ENCODE data around the gene LSR.
"Not testable (repeated sequence)": the region's sequence is repeated elsewhere in the genome, so short reads cannot be mapped to it uniquely, and the experiment has no call there.

The LSR gene

DNA sequence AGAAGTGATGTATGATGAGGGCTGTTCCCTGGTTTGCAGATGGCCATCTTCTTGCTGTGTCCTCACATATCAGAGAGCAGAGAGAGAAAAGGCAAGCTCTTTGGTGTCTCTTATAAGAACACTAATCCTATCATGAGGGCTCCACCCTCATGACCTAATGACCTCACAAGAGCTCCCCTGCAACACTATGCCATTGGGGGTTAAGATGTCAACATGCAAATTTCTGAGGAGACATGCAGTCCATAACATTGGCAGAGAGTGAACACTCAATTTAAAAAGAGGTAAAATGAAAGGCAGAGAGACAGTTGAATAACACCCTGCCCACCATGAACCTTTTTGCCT is 31.2 kb upstream of the LSR start:
- DNase-seq (ENCODE audit: low spot score): no peak

DNA sequence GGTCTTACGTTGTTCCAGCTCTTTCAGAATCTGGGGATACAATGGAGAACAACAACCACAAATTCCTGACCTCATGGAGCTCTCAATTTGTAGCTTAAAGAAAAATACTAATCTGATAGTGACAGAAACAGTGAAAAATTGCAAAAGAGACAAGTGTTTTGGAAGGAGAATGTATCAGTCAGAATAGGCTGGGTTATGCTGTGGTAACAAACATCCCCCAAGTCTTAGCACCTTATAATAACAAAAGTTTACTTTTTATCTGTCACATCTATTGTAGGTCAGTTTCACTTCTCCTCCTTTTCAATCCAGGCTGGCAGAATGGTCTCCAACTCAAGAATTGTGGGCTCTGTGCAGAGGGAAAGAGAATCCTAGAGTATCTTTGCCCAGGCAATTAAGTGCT is 29.8 kb upstream of the LSR start:
- no peak for DNase-seq (ENCODE audit: low spot score)

DNA sequence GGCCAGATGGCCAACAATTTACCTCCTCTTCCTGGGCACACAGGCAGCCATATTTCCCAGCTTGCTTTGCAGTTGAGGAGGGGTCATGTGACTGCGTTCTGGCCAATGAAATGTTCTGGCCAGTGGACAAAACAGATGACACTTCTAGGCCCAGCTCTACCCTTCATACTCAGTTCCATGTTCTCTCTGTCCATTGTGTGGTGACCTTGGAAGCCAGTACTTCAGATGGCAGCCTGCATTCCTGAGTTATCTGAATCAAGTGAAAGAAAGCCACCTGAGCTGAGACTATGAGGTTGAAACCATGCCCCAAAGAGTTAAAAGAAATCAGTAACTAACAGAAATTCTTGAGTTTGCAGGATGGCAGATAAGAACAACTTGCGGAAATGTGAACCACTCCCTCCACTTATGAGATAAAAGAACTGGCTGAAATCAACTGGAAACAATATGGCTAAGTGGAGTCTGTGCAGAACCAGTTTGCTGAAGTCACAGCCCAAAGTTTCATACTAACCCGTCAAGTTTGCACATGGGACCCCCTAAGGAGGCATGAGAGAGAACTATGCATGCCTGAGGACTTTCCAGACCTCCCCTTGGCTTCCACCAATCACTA is 28.4 kb upstream of the LSR start:
- no peak for DNase-seq (ENCODE audit: low spot score)

DNA sequence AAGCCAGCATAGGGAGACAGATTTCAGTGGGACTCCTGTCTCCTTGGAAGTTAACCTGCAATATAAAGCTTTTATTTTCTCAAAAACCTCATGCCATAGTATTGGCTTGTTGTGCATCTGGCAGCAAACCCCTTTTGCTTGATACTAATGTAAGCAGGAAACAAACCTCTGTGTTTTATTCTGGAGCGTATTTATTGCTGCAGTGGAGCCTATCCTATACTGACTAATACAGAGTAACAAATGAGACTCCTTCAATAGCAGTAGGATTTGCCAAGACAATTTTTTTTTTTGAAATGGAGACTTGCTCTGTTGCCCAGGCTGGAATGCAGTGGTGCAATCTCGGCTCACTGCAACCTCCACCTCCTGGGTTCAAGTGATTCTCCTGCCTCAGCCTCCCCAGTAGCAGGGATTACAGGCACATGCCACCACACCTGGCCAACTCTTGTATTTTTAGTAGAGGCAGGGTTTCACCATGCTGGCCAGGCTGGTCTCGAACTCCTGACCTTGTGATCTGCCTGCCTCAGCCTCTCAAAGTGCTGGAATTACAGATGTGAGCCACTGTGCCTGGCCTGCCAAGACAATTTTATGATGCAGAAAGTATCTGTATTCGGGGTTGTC is 27.7 kb upstream of the LSR start:
- DNase-seq (ENCODE audit: low spot score): not testable (repeated sequence)

DNA sequence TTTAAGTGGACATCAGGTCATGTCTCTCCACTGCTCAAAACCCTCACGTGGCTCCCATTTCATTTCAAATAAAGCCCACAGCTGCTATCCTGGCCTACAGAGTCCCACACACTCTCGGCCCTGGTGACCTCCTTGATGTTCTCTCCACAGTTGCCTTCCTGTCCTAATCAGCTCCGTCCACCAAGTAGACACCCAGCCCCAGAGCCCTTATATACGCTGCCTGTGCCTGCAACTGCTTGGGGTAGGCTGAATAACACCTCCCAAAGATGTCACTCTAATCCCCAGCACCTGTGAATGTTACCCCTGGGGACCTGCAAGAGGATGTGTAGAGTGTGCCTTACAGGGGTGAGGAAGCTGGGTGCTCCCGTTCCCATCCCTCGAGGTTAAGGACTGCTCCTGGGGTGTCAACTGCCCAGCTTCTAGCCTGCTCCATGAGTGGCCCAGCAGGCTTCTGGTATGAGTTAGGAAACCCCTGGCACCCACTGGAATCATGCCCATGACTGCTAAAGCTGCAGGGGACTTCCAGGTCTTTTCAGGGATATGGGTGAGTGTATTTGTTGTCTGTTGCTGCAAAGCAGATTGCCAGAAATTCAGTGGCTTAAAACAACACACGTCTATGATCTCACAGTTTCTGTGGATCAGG is 26.3 kb upstream of the LSR start:
- no peak for DNase-seq (ENCODE audit: low spot score)

DNA sequence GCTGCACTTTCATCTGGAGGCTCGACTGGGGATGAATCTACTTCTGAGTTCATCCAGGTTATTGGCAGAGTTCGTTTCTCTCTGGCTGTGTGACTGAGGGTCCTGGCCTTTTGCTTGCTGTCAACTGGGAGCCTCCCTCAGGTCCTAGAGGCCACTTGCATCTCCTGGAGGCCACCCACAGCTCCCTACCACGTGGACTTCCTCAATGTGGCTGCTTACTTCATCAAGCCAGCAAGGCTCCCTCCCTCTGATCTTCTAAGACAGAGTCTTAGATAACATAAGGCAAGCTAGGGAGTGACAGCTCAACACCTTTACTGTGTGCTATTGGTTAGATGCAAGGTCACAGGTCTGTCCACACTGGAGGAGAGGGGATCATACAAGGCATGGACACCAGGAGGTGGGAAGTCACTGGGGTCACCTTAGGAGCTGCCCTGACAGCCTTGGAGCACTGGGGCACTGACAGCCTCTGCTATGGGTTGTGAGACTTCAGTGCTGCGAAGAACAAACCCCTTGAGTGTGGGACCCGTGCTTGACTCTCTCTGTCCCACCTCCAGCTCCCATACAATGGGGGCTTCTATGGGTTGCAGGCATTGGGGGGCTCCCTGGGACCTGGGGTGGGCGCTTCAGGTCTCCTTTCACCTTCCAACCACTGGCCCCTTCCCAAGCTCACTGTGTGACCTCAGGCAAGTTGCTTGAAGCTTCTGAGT is 25.6 kb upstream of the LSR start:
- no peak for DNase-seq (ENCODE audit: low spot score)

DNA sequence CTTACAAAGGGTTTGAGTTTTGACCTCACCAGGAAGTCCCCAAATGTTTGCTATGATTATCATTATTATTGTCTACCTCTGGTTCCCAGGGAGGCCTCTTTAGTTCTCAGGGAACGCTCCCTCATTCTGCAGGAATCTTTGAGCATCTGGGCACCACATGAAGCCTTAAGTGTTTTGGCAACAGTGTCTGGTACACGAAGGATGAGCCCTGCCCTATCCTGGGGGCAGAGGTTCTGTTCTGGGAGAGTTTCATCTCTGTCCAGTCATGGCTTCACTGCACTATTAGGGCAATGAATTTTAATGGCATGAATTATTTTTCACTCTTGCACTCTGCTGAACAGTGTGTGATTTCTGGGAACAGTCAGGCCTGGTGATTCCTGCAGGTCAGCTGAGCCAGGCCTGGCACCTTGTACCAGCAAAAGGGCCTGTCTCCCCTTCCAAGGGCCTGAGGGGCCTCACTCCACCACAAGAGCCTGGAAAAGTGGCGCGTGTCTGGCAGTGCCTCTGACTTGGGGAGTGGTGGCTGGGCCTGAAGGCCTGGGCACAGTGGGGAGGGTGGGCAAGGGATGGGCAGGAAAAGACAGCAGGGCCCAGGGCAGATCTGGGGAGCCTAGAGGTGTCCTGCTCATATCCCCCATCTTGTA is 24.8 kb upstream of the LSR start:
- DNase-seq (ENCODE audit: low spot score): no peak

DNA sequence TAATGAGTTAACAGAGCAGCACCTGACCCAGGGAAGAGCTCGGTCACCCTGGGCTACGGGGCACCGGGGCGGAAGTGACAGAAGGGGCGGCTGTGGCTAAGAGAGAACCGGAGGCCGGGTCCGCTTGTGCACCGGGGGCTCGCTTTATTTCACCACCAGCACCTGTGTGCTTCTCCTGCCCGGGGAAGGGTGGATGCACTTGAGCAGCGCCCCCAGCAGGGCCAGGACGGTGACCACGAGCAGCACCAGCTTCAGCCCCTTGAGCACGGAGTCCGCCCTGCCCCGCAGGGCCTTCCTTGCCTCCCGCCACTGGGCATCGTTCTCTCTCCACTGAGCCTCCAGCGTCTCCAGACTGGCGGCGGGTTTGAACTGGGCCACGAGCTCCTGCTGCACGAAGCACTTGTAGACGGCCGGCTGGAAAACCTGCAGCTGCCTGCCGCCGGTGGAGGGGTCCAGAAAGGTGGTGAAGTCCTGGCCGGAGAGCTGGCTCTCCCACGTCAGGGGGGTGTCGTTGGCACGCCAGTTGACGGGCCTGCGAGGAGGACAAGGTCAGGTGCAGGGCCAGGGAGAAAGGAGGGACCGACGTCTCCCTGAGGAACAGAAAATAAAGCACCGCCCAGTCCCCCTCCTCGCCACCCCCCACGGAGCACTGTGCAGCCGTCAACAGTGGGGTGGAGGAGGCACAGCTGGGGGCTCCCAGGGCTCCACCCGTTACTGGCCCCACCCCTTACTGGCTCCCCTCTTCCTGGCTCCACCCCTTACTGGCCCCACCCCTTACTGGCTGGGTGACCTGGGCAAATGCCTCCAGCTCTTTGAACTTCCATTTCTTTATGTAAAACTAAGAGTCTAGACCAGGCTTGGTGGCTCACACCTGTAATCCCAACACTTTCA is 23.9 kb upstream of the LSR start:
- DNase-seq (ENCODE audit: low spot score): no peak

DNA sequence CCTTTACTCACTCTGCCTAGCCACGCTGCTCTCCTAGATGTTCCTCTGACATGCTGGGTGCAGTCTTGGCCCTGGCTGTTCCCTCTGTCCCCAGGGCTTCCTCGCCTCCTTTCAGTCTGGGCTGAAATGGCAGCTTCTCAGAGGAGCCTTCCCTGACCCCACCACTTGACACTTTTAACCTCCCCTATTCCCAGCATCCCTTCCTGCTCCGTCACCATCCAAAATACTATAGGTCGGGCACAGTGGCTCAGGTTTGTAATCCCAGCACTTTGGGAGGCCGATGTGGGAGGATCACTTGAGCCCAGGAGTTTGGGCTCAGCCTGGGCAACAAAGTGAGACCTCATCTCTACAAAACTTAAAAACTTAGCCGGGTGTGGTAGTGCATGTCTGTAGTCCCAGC is 22.9 kb upstream of the LSR start:
- no peak for DNase-seq (ENCODE audit: low spot score)

DNA sequence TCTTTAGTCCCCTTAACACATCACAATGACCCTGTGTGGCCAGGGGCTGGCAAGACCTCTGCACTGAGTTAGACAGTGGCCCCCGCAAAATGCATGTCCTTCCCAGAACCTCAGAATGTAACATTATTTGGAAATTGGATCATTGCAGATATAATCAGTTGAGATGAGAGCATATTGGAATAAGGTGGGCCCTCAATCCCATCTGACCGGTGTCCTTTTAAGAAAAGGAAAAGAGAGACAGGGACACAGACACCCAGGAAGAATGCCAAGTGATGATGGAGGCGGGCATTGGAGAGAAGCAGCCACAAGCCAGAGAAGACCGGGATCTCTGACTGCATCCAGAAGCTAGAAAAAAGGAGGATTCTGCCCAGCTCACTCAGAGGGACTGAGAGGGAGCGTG is 22.1 kb upstream of the LSR start:
- DNase-seq (ENCODE audit: low spot score): no peak

DNA sequence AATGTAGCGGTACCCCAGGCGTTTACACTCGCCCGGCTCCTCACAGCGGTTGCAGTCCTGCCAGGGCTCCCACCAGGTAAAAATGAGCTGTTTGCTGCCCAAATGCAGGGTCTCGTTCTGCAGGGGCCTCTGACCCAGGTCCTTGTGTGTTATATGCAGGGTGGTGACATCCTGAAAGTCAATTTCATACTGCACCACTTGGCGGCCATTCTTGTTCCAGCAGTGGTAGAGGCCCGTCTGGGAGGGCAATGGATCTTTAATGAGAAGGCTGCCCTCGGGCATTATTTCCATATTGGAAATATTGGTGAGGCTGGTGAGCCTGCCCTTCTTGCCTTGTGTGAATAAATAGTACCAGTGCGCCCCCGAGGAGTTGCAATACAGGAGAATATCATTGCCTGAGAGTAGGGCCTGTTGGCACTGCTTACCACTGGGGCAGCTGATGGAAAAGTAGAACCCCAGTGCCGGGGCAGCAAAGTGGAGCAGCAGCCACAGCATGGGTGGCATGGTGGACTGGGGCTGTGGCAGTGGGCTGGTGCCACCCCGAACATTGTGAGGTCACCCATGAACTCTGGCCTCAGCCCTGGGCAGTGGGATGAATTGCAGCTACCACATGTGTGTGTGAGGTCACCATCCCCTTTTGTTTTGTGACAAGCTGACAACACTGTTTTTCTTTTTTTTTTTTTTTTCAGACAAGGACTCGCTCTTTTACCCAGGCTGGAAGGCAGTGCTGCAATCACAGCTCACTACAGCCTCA is 20.4 kb upstream of the LSR start, which contains the start of gene FAM187B:
Gene FAM187B (minus strand): TSS at position 563 of the 754 bp plus-strand sequence. CDS start 59 bp downstream, at position 504.
- no peak for DNase-seq (ENCODE audit: low spot score)

DNA sequence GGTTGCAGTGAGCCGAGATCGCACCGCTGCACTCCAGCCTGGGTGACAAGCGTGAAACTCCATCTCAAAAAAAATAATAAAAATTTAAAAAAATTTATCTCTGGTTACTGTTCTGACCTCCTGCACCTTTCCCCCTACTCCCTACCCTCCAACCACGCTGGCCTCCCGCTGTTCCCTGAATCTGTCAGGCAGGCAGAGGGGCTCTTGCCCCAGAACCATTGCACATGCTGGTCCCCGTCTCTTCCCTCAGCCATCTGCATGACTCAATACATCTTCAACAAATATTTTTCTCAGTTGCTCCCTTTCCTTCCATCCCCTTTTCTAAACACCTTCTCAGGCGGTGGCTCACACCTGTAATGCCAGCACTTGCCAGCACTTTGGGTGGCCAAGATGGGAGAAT is 19.2 kb upstream of the LSR start:
- no peak for DNase-seq (ENCODE audit: low spot score)

DNA sequence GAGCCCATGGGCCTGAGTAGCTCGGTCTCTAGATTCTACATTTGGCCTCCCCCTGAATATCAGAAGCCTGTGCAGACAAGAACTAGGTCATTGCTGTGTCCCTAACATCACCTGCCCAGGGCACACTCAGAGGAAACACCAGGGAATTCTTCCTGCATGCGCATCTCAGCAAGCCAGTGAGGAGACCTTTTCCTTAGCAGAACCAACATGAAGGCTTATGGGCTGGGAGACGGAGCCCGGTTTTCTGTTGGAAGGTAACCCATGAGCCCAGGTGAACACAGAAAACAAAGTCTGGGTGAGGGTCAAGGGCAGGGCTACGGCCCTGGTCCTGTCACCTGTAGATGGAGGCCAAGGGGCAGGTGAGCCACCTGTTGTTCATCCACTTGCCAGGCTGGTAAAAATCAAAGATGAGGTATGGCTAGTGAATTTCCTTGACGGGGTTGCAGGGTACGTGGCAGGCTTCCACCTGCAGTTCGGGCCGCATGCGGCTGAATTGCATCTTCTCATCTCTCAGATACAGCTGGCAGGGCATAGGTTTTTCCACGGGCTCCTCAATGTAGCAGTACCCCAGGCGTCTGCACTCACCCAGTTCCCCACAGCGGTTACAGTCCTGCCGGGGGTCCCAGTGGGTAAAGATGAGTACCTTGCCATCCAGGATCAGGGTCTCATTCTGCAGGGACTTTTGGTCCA is 16.7 kb upstream of the LSR start:
- DNase-seq (ENCODE audit: low spot score): no peak

DNA sequence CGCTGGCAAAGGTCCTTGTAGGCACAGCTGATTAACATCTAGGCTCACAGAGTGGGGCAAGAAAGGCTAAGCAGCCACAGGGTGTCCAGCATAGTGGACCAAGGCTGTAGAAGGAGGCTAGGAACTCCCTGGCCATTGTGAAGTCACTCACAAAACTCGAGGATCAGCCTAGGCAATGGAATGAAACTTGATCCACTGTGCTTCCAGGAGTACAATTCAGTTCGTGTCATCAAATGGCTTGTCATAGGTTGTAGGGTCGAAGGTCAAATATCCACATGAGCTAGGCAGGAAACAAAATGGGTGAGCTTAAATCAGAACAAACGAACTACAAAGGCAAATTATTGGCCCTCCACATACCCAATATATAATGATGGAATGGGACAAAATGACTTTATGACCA is 15.9 kb upstream of the LSR start:
- no peak for DNase-seq (ENCODE audit: low spot score)

DNA sequence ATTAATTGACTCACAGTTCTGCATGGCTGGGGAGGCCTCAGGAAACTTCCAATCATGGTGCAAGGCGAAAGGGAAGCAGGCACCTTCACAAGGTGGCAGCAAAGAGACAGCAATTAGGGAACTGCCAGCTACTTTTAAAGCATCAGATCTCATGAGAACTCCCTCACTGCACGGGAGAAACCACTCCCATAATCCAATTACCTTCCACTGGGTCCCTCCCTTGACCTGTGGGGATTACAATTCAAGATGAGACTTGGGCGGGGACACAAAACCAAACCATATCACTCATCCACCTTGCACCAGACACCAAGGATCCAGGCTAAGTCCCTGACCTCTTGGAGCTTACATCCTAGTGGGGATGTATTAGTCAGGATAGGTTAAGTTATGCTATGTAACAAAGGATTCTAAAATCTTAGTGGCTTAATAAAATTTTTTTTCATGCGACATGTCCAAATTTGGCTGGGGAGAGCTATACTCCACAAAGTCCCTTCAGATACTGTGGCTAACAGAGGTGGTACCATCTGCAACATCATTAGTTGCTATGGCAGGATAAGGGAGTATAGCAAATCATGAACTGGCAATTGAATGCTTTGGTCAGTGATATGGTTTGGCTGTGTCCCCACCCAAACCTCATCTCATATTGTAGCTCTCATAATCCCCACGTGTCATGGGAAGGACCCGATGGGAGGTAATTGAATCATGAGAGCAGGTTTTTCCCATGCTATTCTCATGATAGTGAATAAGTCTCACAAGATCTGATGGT is 12.0 kb upstream of the LSR start:
- DNase-seq (ENCODE audit: low spot score): no peak

DNA sequence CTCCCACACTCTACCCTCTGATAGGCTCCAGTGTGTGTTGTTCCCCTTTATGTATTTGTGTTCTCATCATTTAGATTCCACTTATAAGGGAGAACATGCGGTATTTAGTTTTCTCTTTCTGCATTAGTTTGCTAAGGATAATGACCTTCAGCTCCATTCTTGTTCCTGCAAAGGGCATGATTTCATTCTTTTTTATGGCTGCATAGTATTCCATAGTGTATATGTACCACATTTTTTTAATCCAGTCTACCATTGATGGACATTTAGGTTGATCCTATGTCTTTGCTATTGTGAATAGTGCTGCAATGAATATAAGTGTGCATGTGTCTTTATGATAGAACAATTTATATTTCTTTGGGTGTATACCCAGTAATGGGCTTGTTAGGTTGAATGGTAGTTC is 9.2 kb upstream of the LSR start:
- DNase-seq (ENCODE audit: low spot score): not testable (repeated sequence)

DNA sequence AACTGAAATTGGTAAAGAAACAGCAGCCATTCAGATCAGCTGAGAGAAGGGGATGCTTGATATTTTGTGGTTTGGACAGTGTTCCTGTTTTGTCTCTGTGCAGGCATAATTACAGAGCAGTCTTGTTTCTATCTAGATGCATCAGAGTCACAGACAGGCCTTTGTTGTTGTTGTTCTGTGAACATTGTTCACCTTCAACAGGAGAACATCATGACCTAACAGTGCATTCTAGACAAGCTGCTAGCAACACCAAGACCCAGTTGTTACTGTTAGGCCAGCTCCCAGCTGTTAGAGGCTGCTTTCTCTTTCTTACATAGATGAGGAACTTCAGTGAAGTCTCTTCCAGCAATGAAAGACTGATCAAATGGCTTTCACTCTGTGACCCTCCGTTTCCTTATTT is 8.5 kb upstream of the LSR start:
- no peak for DNase-seq (ENCODE audit: low spot score)

DNA sequence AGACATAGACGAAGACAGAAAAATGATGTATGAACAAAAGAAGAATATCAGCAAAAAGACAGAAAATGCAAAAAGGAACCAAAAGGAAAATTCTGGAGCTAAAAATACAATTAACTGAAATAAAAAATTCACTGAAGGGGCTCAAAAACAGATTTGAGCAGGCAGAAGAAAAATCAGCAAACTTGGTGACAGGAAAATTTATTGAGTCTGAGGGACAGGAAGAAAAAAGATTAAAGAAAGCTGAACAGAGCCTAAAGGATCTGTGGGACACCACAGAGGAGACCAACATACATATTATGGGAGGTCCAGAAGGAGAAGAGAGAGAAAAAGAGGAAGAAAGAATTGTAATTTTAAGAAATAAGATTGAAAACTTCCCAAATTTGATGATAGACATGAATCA is 7.4 kb upstream of the LSR start:
- DNase-seq (ENCODE audit: low spot score): no peak

DNA sequence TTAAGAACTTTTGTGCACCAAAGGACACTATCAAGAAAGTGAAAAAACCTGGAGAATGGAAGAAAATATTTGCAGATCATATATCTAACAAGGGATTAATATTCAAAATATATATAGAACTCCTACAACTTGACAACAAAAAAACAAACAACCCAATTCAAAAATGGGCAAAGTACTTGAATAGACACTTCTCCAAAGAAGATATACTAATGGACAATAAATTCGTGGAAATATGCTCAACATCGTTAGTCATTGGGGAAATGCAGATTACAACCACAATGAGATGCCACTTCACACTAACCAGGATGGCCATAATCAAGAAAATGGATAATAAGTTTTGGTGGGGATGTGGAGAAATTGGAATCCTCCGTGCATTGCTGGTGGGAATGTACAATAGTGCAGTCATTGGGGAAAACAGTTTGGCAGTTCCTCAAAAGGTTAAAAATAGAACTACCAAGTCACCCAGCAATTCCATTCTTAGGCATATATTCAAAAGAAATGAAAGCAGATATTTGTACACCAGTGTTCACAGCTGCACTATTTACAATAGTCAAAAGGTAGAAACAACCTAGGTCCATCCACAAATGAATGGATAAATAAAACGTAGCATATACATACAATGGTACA is 2.2 kb upstream of the LSR start:
- DNase-seq (ENCODE audit: low spot score): no peak

Measured in LoVo (cell line).